ENCODE measurements around the gene ROCK2. TPM values are rescaled to one million over a fixed set of nuclear protein-coding genes. Genes with fewer than 3 reads are reported as not detected.

The ROCK2 gene
- total RNA-seq, 1 donor from 2014 or later, result 41.7 TPM

DNA sequence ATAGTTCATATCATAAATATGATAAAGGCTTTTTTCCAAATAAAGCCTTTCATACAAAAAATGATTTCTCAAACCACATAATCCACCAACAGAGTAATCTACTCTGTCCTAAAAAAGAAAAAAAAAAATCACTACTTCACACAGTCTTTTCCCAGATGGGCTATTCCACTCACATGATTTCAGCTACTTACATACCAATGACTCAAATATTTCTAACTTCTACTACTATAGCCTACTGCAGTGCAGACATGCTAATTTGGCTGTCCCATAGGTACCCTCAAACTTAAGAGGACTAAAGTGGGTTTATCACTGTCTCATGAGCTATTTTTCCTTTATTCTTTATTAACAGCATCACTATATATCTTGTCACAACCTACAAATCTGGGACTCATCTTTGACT lies 131.8 kb downstream of the ROCK2 start:
- DNase-seq (ENCODE audit: extremely low spot score, unreplicated experiment), result no peak
- Mint-ChIP-seq H3K36me3 (peaks cover 36% of the 10 kb centered on the region), H3K27ac (no peak overlapping the region), H3K9me3 (no peaks in the 10 kb centered on the region), H3K4me1 (ENCODE audit: unreplicated experiment) (no peaks in the 10 kb centered on the region), H3K4me3 (no peak overlapping the region), H3K27me3 (no peaks in the 10 kb centered on the region)
- TF ChIP-seq, protein P1, sequence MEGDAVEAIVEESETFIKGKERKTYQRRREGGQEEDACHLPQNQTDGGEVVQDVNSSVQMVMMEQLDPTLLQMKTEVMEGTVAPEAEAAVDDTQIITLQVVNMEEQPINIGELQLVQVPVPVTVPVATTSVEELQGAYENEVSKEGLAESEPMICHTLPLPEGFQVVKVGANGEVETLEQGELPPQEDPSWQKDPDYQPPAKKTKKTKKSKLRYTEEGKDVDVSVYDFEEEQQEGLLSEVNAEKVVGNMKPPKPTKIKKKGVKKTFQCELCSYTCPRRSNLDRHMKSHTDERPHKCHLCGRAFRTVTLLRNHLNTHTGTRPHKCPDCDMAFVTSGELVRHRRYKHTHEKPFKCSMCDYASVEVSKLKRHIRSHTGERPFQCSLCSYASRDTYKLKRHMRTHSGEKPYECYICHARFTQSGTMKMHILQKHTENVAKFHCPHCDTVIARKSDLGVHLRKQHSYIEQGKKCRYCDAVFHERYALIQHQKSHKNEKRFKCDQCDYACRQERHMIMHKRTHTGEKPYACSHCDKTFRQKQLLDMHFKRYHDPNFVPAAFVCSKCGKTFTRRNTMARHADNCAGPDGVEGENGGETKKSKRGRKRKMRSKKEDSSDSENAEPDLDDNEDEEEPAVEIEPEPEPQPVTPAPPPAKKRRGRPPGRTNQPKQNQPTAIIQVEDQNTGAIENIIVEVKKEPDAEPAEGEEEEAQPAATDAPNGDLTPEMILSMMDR (conservative IDR thresholded peaks at IDR 0.05), result no peak

- DNase-seq (ENCODE audit: extremely low spot score, unreplicated experiment), result no peak
- no peaks in the 10 kb centered on the region for H3K27me3 Mint-ChIP-seq
- no peak overlapping the region for H3K4me3 Mint-ChIP-seq
- no peaks in the 10 kb centered on the region for H3K4me1 Mint-ChIP-seq (ENCODE audit: unreplicated experiment)
- no peak overlapping the region for H3K27ac Mint-ChIP-seq
- H3K9me3 Mint-ChIP-seq, result no peaks in the 10 kb centered on the region
- H3K36me3 Mint-ChIP-seq, result peaks cover 20% of the 10 kb centered on the region
- TF ChIP-seq, protein P1 (conservative IDR thresholded peaks at IDR 0.05), result no peak
Observed at GRCh38 chr2:11208083-11208482, 136.4 kb downstream of the ROCK2 start.

- TF ChIP-seq, protein P1 (conservative IDR thresholded peaks at IDR 0.05), result no peak
- H3K27me3 Mint-ChIP-seq, result no peaks in the 10 kb centered on the region
- H3K36me3 Mint-ChIP-seq, result peaks cover 18% of the 10 kb centered on the region
- H3K4me1 Mint-ChIP-seq (ENCODE audit: unreplicated experiment), result no peaks in the 10 kb centered on the region
- H3K27ac Mint-ChIP-seq, result no peak overlapping the region
- no peak for DNase-seq (ENCODE audit: extremely low spot score, unreplicated experiment)
- H3K9me3 Mint-ChIP-seq, result no peaks in the 10 kb centered on the region
- no peak overlapping the region for H3K4me3 Mint-ChIP-seq
Observed at GRCh38 chr2:11203480-11203879, 141.0 kb downstream of the ROCK2 start.

DNA sequence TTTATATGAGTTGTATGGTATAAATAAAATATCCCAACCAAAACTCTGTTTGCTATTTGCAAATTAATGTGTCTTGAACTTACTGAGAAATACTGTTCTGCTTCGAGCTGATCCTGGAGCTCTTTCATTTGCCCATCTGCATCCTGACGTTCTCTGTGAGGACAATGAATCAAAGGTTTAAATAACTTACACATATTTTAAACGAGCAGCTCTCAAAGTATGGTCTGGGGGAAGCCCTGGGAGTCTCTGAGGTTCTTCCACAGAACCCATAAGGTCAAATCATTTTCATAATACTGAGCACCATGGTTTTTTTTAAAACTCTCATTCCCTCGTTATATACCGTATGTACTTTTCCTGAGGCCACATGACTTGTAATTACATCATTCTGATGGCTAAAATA lies 142.5 kb downstream of the ROCK2 start:
- Mint-ChIP-seq H3K27me3 (no peaks in the 10 kb centered on the region), H3K4me3 (no peak overlapping the region), H3K4me1 (ENCODE audit: unreplicated experiment) (no peaks in the 10 kb centered on the region), H3K9me3 (no peaks in the 10 kb centered on the region), H3K36me3 (peaks cover 15% of the 10 kb centered on the region), H3K27ac (no peak overlapping the region)
- DNase-seq (ENCODE audit: extremely low spot score, unreplicated experiment), result no peak
- TF ChIP-seq, protein P1 (conservative IDR thresholded peaks at IDR 0.05), result no peak

DNA sequence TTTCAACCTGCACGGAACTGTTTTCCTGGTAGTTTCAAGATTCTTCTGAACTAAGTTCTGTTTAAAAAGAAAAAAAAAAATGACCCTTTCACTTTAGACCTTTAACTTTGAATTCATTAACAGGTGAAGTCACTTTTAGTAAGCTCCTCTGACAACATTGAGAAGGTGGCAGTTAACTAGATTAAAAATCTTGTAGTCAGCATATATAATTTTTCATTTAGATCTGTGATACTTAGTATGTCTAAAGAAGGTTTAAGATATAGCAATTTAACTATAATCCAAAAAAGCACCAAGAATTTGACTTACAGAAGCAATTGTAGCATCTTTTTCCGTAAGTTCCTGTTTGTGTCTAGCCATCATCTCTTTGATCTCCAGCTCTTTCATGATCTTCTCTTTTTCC lies 143.8 kb downstream of the ROCK2 start:
- Mint-ChIP-seq H3K4me3 (no peak overlapping the region), H3K36me3 (peaks cover 18% of the 10 kb centered on the region), H3K27ac (no peak overlapping the region), H3K4me1 (ENCODE audit: unreplicated experiment) (no peaks in the 10 kb centered on the region), H3K9me3 (no peaks in the 10 kb centered on the region), H3K27me3 (no peaks in the 10 kb centered on the region)
- TF ChIP-seq, protein P1 (conservative IDR thresholded peaks at IDR 0.05), result no peak
- DNase-seq (ENCODE audit: extremely low spot score, unreplicated experiment), result no peak

GRCh38 chr2:11196246-11196645 lies 148.2 kb downstream of the ROCK2 start:
- no peak overlapping the region for H3K4me3 Mint-ChIP-seq
- TF ChIP-seq, protein P1 (conservative IDR thresholded peaks at IDR 0.05), result no peak
- no peak overlapping the region for H3K27ac Mint-ChIP-seq
- no peaks in the 10 kb centered on the region for H3K27me3 Mint-ChIP-seq
- no peak for DNase-seq (ENCODE audit: extremely low spot score, unreplicated experiment)
- no peaks in the 10 kb centered on the region for H3K9me3 Mint-ChIP-seq
- peaks cover 16% of the 10 kb centered on the region for H3K36me3 Mint-ChIP-seq
- H3K4me1 Mint-ChIP-seq (ENCODE audit: unreplicated experiment), result no peaks in the 10 kb centered on the region

Measured in type B pancreatic cell (in vitro differentiated cells).